Measurements from ENCODE around the gene BAZ2B. TPM values are rescaled to one million over a fixed set of nuclear protein-coding genes. Genes with fewer than 3 reads are reported as not detected.

The BAZ2B gene
- total RNA-seq, 1 experiment from 2014 or later, result 47.6 TPM

DNA sequence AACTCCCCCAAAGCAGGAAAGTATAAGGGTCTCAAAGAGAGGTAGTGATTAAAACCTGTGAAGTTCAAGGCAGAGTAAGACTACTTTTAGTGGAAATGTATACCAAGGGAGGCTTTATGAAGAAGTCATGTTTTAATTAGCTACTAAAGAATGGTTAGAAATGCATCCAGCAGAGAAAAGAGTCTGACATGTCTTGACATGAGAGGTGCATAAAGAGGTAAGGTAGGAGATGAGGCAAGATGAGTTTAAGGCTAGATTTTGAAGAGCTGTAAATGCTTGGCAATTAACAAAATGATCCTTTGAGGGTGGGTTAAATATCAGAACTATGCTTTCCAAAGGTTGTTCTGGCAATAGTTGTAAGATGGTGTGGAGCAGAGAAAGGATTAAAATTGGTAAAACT is 241.1 kb downstream of the BAZ2B start:
- Histone ChIP-seq H3K36me3 (ENCODE audit: insufficient read depth, low read length, poor library complexity, severe bottlenecking) (peaks cover 11% of the 10 kb centered on the region), H3K9me3 (ENCODE audit: low read depth, low read length, poor library complexity, severe bottlenecking) (no peaks in the 10 kb centered on the region), H3K4me3 (ENCODE audit: low read depth, low read length, poor library complexity, severe bottlenecking) (no peak overlapping the region), H3K4me1 (ENCODE audit: insufficient read depth, low read length, poor library complexity, severe bottlenecking) (no peaks in the 10 kb centered on the region), H3K27ac (ENCODE audit: low read depth, low read length, poor library complexity, severe bottlenecking) (no peak overlapping the region), H3K27me3 (replicated peaks; ENCODE audit: insufficient read depth, low read depth, low read length, poor library complexity) (no peaks in the 10 kb centered on the region)
- intact Hi-C loops (cut with micrococcal nuclease; ENCODE audit: unreplicated experiment), result no loop called here
- no peak for DNase-seq (ENCODE audit: low spot score)
- no TSS peak for BruUV-seq (replicated peaks)
- ChIA-PET CTCF (no interaction called here), POLR2A (ENCODE audit: low non-redundant PET) (no interaction called here)
- TF ChIP-seq EZH2 (IDR thresholded peaks at IDR 0.05; ENCODE audit: borderline replicate concordance, low read depth, low read length, poor library complexity, severe bottlenecking), result no peak
- TF ChIP-seq, protein P1, sequence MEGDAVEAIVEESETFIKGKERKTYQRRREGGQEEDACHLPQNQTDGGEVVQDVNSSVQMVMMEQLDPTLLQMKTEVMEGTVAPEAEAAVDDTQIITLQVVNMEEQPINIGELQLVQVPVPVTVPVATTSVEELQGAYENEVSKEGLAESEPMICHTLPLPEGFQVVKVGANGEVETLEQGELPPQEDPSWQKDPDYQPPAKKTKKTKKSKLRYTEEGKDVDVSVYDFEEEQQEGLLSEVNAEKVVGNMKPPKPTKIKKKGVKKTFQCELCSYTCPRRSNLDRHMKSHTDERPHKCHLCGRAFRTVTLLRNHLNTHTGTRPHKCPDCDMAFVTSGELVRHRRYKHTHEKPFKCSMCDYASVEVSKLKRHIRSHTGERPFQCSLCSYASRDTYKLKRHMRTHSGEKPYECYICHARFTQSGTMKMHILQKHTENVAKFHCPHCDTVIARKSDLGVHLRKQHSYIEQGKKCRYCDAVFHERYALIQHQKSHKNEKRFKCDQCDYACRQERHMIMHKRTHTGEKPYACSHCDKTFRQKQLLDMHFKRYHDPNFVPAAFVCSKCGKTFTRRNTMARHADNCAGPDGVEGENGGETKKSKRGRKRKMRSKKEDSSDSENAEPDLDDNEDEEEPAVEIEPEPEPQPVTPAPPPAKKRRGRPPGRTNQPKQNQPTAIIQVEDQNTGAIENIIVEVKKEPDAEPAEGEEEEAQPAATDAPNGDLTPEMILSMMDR (conservative IDR thresholded peaks at IDR 0.05; ENCODE audit: low read depth, low read length), result no peak

DNA sequence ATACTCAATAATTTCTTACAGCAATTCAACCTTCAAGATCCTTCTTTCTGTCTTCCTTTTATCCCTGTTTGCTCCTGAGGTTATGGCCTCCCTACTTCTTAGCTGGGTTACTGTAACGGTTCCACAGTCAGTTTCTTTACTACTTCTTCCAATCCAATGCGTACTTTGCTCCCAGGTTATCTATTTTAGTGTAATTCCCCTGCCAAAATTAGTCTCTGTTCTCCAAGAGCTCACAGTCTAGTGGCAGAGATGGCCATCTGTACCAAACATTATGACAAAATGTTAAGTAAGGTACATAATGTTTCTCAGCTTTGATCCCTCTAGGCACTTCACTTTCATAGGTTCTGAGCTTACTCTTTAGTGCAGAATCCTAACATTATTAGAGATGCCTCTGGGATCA is 244.8 kb downstream of the BAZ2B start:
- Histone ChIP-seq H3K36me3 (ENCODE audit: insufficient read depth, low read length, poor library complexity, severe bottlenecking) (peaks cover 11% of the 10 kb centered on the region), H3K27me3 (replicated peaks; ENCODE audit: insufficient read depth, low read depth, low read length, poor library complexity) (no peaks in the 10 kb centered on the region), H3K27ac (ENCODE audit: low read depth, low read length, poor library complexity, severe bottlenecking) (no peak overlapping the region), H3K4me1 (ENCODE audit: insufficient read depth, low read length, poor library complexity, severe bottlenecking) (no peaks in the 10 kb centered on the region), H3K9me3 (ENCODE audit: low read depth, low read length, poor library complexity, severe bottlenecking) (no peaks in the 10 kb centered on the region), H3K4me3 (ENCODE audit: low read depth, low read length, poor library complexity, severe bottlenecking) (no peak overlapping the region)
- BruUV-seq (replicated peaks), result no TSS peak
- intact Hi-C loops (cut with micrococcal nuclease; ENCODE audit: unreplicated experiment), result no loop called here
- DNase-seq (ENCODE audit: low spot score), result no peak
- ChIA-PET CTCF (no interaction called here), POLR2A (ENCODE audit: low non-redundant PET) (no interaction called here)
- TF ChIP-seq, protein P1 (conservative IDR thresholded peaks at IDR 0.05; ENCODE audit: low read depth, low read length), result no peak
- TF ChIP-seq EZH2 (IDR thresholded peaks at IDR 0.05; ENCODE audit: borderline replicate concordance, low read depth, low read length, poor library complexity, severe bottlenecking), result no peak

DNA sequence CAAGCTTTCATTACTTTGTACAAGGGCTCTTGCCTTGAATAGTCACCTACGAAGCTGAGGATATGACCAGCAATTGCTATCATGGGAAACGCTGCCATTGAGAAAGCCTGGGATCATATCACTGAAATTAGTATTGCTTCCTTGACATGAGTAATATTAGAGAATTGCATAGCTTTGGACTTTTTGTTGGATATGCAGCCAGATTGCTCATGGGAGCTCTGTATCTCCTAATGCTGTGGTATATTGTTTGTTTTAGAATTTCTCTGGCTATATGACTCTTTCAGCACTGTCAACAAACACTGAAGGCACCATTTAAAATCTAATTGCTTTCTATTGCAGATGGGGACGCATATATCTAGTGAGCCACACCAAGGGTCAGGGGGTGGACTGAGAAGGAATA is 249.8 kb downstream of the BAZ2B start:
- Histone ChIP-seq H3K27ac (ENCODE audit: low read depth, low read length, poor library complexity, severe bottlenecking) (no peak overlapping the region), H3K4me1 (ENCODE audit: insufficient read depth, low read length, poor library complexity, severe bottlenecking) (no peaks in the 10 kb centered on the region), H3K9me3 (ENCODE audit: low read depth, low read length, poor library complexity, severe bottlenecking) (no peaks in the 10 kb centered on the region), H3K27me3 (replicated peaks; ENCODE audit: insufficient read depth, low read depth, low read length, poor library complexity) (no peaks in the 10 kb centered on the region), H3K36me3 (ENCODE audit: insufficient read depth, low read length, poor library complexity, severe bottlenecking) (peaks cover under 1% of the 10 kb centered on the region), H3K4me3 (ENCODE audit: low read depth, low read length, poor library complexity, severe bottlenecking) (no peak overlapping the region)
- ChIA-PET POLR2A (ENCODE audit: low non-redundant PET) (interaction anchor here (0.6 kb wide), 1 partner anchor 650 kb away, joined by 4 read pairs; no protein-coding TSS in a partner anchor), CTCF (no interaction called here)
- no TSS peak for BruUV-seq (replicated peaks)
- TF ChIP-seq, protein P1 (conservative IDR thresholded peaks at IDR 0.05; ENCODE audit: low read depth, low read length), result no peak
- no peak for TF ChIP-seq EZH2 (IDR thresholded peaks at IDR 0.05; ENCODE audit: borderline replicate concordance, low read depth, low read length, poor library complexity, severe bottlenecking)
- no peak for DNase-seq (ENCODE audit: low spot score)
- intact Hi-C loops (cut with micrococcal nuclease; ENCODE audit: unreplicated experiment), result no loop called here
